ENCODE data around the gene RAB17.

- TF ChIP-seq CTCF (IDR thresholded peaks at IDR 0.05; ENCODE audit: low read depth, low read length) (no peak), EZH2phosphoT487 (IDR thresholded peaks at IDR 0.05; ENCODE audit: low read depth) (no peak)
Observed at GRCh38 chr2:237618449-237618848, 27.9 kb upstream of the RAB17 start.

All from OCI-LY3 (cell line).